ENCODE measurements around the gene PIP5K1C.
"Not testable (repeated sequence)": the region's sequence is repeated elsewhere in the genome, so short reads cannot be mapped to it uniquely, and the experiment has no call there.

PIP5K1C gene

GRCh38 chr19:3643674-3644313 lies 56.5 kb downstream of the PIP5K1C start:
- no peak for DNase-seq

GRCh38 chr19:3642987-3643673 lies 57.1 kb downstream of the PIP5K1C start:
- DNase-seq = peak in 1 of 3 experiments; percentile 40

- no peak for DNase-seq
These were observed 58.0 kb downstream of the PIP5K1C start for GRCh38 chr19:3642296-3642695.

GRCh38 chr19:3641515-3642269 lies 58.6 kb downstream of the PIP5K1C start:
- DNase-seq = no peak

GRCh38 chr19:3639479-3639878 lies 60.8 kb downstream of the PIP5K1C start:
- DNase-seq = no peak

GRCh38 chr19:3638208-3639193 lies 61.8 kb downstream of the PIP5K1C start:
- DNase-seq = no peak

GRCh38 chr19:3637621-3638020 lies 62.6 kb downstream of the PIP5K1C start:
- no peak for DNase-seq

GRCh38 chr19:3636962-3637361 lies 63.3 kb downstream of the PIP5K1C start:
- DNase-seq = no peak

GRCh38 chr19:3636506-3636905 lies 63.8 kb downstream of the PIP5K1C start:
- no peak for DNase-seq

- DNase-seq = no peak
These were observed 65.7 kb downstream of the PIP5K1C start for GRCh38 chr19:3634496-3635045.

- no peak for DNase-seq
These were observed 66.7 kb downstream of the PIP5K1C start for GRCh38 chr19:3633559-3633988.

- DNase-seq = no peak
These were observed 67.3 kb downstream of the PIP5K1C start for GRCh38 chr19:3632739-3633558.

- DNase-seq = no peak
These were observed 68.2 kb downstream of the PIP5K1C start for GRCh38 chr19:3632098-3632497.

GRCh38 chr19:3631053-3631861 lies 69.0 kb downstream of the PIP5K1C start:
- no peak for DNase-seq

GRCh38 chr19:3628766-3629165 lies 71.5 kb downstream of the PIP5K1C start:
- DNase-seq = not testable (repeated sequence)

- no peak for DNase-seq
These were observed 72.9 kb downstream of the PIP5K1C start for GRCh38 chr19:3627351-3627723.

- peak; percentile 99 for DNase-seq
These were observed 73.6 kb downstream of the PIP5K1C start, which contains the start of gene CACTIN for GRCh38 chr19:3626473-3627350. CACTIN (minus strand) TSS chr19:3626790; CDS start chr19:3626762, 28 bp downstream.

- no peak for DNase-seq
These were observed 74.2 kb downstream of the PIP5K1C start for GRCh38 chr19:3625996-3626472.

- no peak for DNase-seq
These were observed 76.6 kb downstream of the PIP5K1C start for GRCh38 chr19:3623716-3624115.

Data from NCI-H1417 (cell line).